Prostate gland (tissue), 2 donors: Measurements from ENCODE around the gene MYLK. TPM values are rescaled to one million over a fixed set of nuclear protein-coding genes. Genes with fewer than 3 reads are reported as not detected.

Source experiments
- DNase-seq: peaks from one replicate; pipeline ENCODE4 v3.0.0-alpha.2; 2019; ENCODE audit warnings: low spot score
- H3K27ac ChIP-seq, 2 donors: fragments of 200-600 bp; sonication (generic); 2 replicates each; pipeline ENCODE4 v1.5.1; 2017 to 2019
- H3K27me3 ChIP-seq: fragments of 200-600 bp; sonication (generic); replicated peaks from 2 replicates; pipeline ENCODE4 v1.5.1; 2019; ENCODE audit not compliant: insufficient read depth
- H3K36me3 ChIP-seq, 2 donors: fragments of 200-600 bp; sonication (generic); 1 replicate in 1 of 2; 2 replicates in 1 of 2; pipeline versions ENCODE4 v1.5.1 to v1.8.1; 2017 to 2019
- H3K4me1 ChIP-seq: fragments of 200-600 bp; sonication (generic); replicated peaks from 2 replicates; pipeline ENCODE4 v1.5.1; 2019
- H3K4me3 ChIP-seq, 2 donors: fragments of 200-600 bp; sonication (generic); 2 replicates each; pipeline ENCODE4 v1.5.1; 2017 to 2019
- H3K9me3 ChIP-seq: fragments of 200-600 bp; sonication (generic); 2 replicates; pipeline ENCODE4 v1.5.1; 2017
- CTCF ChIP-seq, 4 experiments: fragments of 200-600 bp in 2 of 4; fragments of 450-650 bp in 2 of 4; sonication (generic) in 2 of 4; IDR thresholded peaks; 1 replicate in 3 of 4; 2 replicates in 1 of 4; pipeline ENCODE4 v1.5.1; 2016 to 2019; ENCODE audit warnings: antibody characterized with exemption in 4 of 4, mild to moderate bottlenecking in 2 of 4, moderate library complexity in 2 of 4
- POLR2A ChIP-seq: fragments of 450-650 bp; IDR thresholded peaks from one replicate; pipeline ENCODE4 v1.6.1; 2016; ENCODE audit warnings: antibody characterized with exemption, mild to moderate bottlenecking
- POLR2AphosphoS5 ChIP-seq: sonication (generic); formaldehyde crosslinking; IDR thresholded peaks from one replicate; pipeline ENCODE4 v1.6.1; 2017; ENCODE audit warnings: antibody characterized with exemption
- WGBS: methylation state at CpG from one replicate; pipeline ENCODE4 v1.1.5; 2018; 5-methylcytosine and 5-hydroxymethylcytosine counted together
- intact Hi-C: fragments of 100-400 bp; cut with DNase I; formaldehyde crosslinking; loops from one replicate; pipeline ENCODE4 v1.14.2; 2022
- total RNA-seq, 2 donors: library from RNA; depleted of rRNA; stranded (reverse); fragments of >200 nt; gene quantifications; one replicate each; pipeline ENCODE4 v1.1.0, GENCODE V29; 2016

The MYLK gene
- total RNA-seq, 2 donors from 2014 or later, result 345 to 600 TPM

- H3K9me3 ChIP-seq, result no peaks in the 10 kb centered on the region
- WGBS, result 68% methylated on average over 2 of the region's 2 CpGs
These were observed 189.0 kb downstream of the MYLK start for GRCh38 chr3:123695152-123695551.

GRCh38 chr3:123694366-123695087 is 189.6 kb downstream of the MYLK start:
- H3K4me1 ChIP-seq, result no peaks in the 10 kb centered on the region
- H3K27me3 ChIP-seq, result no peaks in the 10 kb centered on the region
- DNase-seq, result no peak
- H3K9me3 ChIP-seq, result no peaks in the 10 kb centered on the region
- H3K36me3 ChIP-seq, result no peaks in the 10 kb centered on the region
- no peak overlapping the region for H3K4me3 ChIP-seq
- H3K27ac ChIP-seq, result peak overlapping the region; percentile 46 to 75
- TF ChIP-seq POLR2AphosphoS5 (no peak), POLR2A (no peak), CTCF (IDR thresholded peaks at IDR 0.05) (no peak)
- intact Hi-C loops, result no loop called here
- WGBS, result 61% methylated on average over 6 of the region's 6 CpGs

More at GRCh38 chr3:123695152-123695551, 189.0 kb downstream of the MYLK start:
- no peak for TF ChIP-seq POLR2A
- no peak for TF ChIP-seq POLR2AphosphoS5
- TF ChIP-seq CTCF (IDR thresholded peaks at IDR 0.05), result no peak
- Histone ChIP-seq H3K27me3 (no peaks in the 10 kb centered on the region), H3K27ac (peak overlapping the region; percentile 46 to 75), H3K36me3 (no peaks in the 10 kb centered on the region), H3K4me1 (no peaks in the 10 kb centered on the region), H3K4me3 (no peak overlapping the region)
- no peak for DNase-seq
- intact Hi-C loops, result no loop called here

GRCh38 chr3:123693584-123694190 is 190.4 kb downstream of the MYLK start:
- Histone ChIP-seq H3K4me1 (no peaks in the 10 kb centered on the region), H3K4me3 (no peak overlapping the region)

DNA sequence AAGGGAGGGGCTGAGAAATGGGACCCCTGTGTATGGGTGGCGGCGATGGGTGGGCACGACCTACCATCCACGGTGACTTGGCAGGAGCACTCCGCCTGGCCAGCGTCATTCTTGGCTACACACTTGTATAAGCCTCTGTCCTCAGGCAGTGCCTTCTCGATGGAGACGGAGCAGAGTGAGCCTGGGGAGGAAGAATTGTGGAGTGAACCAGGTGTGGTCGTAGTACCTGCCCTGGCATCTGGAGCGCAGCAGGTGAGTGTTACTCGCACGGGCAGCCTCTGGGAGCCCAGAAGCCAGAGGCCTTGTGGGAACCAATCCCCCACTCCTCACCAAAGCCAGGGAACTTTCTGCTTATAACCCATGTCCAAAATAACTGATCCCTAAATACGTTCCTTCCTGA is 191.5 kb downstream of the MYLK start:
- 61% methylated on average over 13 of the region's 13 CpGs for WGBS
- H3K4me1 ChIP-seq, result no peaks in the 10 kb centered on the region
- intact Hi-C loops, result no loop called here
- no peaks in the 10 kb centered on the region for H3K9me3 ChIP-seq
- no peaks in the 10 kb centered on the region for H3K27me3 ChIP-seq
- H3K36me3 ChIP-seq, result no peaks in the 10 kb centered on the region
- no peak overlapping the region for H3K4me3 ChIP-seq
- TF ChIP-seq POLR2A (no peak), POLR2AphosphoS5 (no peak), CTCF (IDR thresholded peaks at IDR 0.05) (no peak)
- peak overlapping the region; percentile 45 to 53 for H3K27ac ChIP-seq
- no peak for DNase-seq

More at GRCh38 chr3:123693584-123694190, 190.4 kb downstream of the MYLK start:
- TF ChIP-seq CTCF (IDR thresholded peaks at IDR 0.05) (no peak), POLR2A (no peak), POLR2AphosphoS5 (no peak)
- Histone ChIP-seq H3K27ac (peak overlapping the region; percentile 53 to 75), H3K27me3 (no peaks in the 10 kb centered on the region), H3K9me3 (no peaks in the 10 kb centered on the region), H3K36me3 (no peaks in the 10 kb centered on the region)
- intact Hi-C loops, result no loop called here
- DNase-seq, result no peak
- WGBS, result 82% methylated on average over 2 of the region's 2 CpGs

- no peak for DNase-seq
- H3K4me3 ChIP-seq, result no peak overlapping the region
- no peaks in the 10 kb centered on the region for H3K36me3 ChIP-seq
- H3K27ac ChIP-seq, result peak overlapping the region; percentile 45 to 53
- no peaks in the 10 kb centered on the region for H3K27me3 ChIP-seq
- no peaks in the 10 kb centered on the region for H3K9me3 ChIP-seq
- no peaks in the 10 kb centered on the region for H3K4me1 ChIP-seq
- 76% methylated on average over 9 of the region's 9 CpGs for WGBS
- TF ChIP-seq CTCF (IDR thresholded peaks at IDR 0.05) (no peak), POLR2A (no peak), POLR2AphosphoS5 (no peak)
- intact Hi-C loops, result no loop called here
These were observed 192.1 kb downstream of the MYLK start for GRCh38 chr3:123692041-123692440.
